AG10803 (cell line): ENCODE results near the gene PSMD10.

Experiments
- DNase-seq: peaks from one replicate; pipeline ENCODE4 v3.0.0; 2010; ENCODE audit warnings: low read depth
- H3K4me3 ChIP-seq: 2 replicates; pipeline ENCODE4 v1.5.1; 2011; ENCODE audit warnings: mild to moderate bottlenecking, low read length, control low read depth
- CTCF ChIP-seq: conservative IDR thresholded peaks from 2 replicates; pipeline ENCODE4 v1.5.1; 2011; ENCODE audit warnings: mild to moderate bottlenecking, low read length, control low read depth, inconsistent platforms

PSMD10 gene

GRCh38 chrX:108081110-108081509 is 10.2 kb downstream of the PSMD10 start:
- DNase-seq = no peak
- no peak overlapping the region for H3K4me3 ChIP-seq
- no peak for TF ChIP-seq CTCF

GRCh38 chrX:108072746-108073145 is 18.6 kb downstream of the PSMD10 start:
- no peak overlapping the region for H3K4me3 ChIP-seq
- DNase-seq = no peak
- no peak for TF ChIP-seq CTCF

GRCh38 chrX:108071578-108071977 is 19.8 kb downstream of the PSMD10 start:
- TF ChIP-seq CTCF = no peak
- no peak overlapping the region for H3K4me3 ChIP-seq
- no peak for DNase-seq

- peak; percentile 27 for DNase-seq
- TF ChIP-seq CTCF = no peak
- H3K4me3 ChIP-seq = no peak overlapping the region
Observed at GRCh38 chrX:108070891-108071290, 20.5 kb downstream of the PSMD10 start.

GRCh38 chrX:108068121-108068520 is 23.2 kb downstream of the PSMD10 start:
- no peak for TF ChIP-seq CTCF
- DNase-seq = no peak

GRCh38 chrX:108064613-108065012 is 26.7 kb downstream of the PSMD10 start:
- no peak for DNase-seq
- TF ChIP-seq CTCF = no peak
- no peak overlapping the region for H3K4me3 ChIP-seq

More at GRCh38 chrX:108068121-108068520, 23.2 kb downstream of the PSMD10 start:
- no peak overlapping the region for H3K4me3 ChIP-seq

- TF ChIP-seq CTCF = no peak
- no peak overlapping the region for H3K4me3 ChIP-seq
- no peak for DNase-seq
Observed at GRCh38 chrX:108064001-108064400, 27.3 kb downstream of the PSMD10 start.
